HepG2 (cell line): ENCODE results near the gene MADCAM1. TPM values are rescaled to one million over a fixed set of nuclear protein-coding genes. Genes with fewer than 3 reads are reported as not detected.

Experiments
- AFF4 ChIP-seq: sonication (generic); formaldehyde crosslinking; IDR thresholded peaks from 2 replicates; pipeline ENCODE4 v1.4.0; 2020; ENCODE audit warnings: missing genetic modification reagents
- ARID2 ChIP-seq: sonication (generic); formaldehyde crosslinking; IDR thresholded peaks from 2 replicates; pipeline ENCODE4 v1.8.1; 2022; ENCODE audit warnings: mild to moderate bottlenecking, missing genetic modification reagents, borderline replicate concordance
- DNMT1 ChIP-seq: sonication (generic); formaldehyde crosslinking; IDR thresholded peaks from 2 replicates; pipeline ENCODE4 v1.5.1; 2020; ENCODE audit warnings: mild to moderate bottlenecking, missing genetic modification reagents
- ERF ChIP-seq: IDR thresholded peaks from 2 replicates; pipeline ENCODE4 v1.6.1; 2018; ENCODE audit warnings: missing biosample characterization, missing genetic modification reagents
- ETV5 ChIP-seq: IDR thresholded peaks from 2 replicates; pipeline ENCODE4 v1.6.1; 2018; ENCODE audit warnings: missing biosample characterization, missing genetic modification reagents, inconsistent platforms, borderline replicate concordance
- KDM1A ChIP-seq: IDR thresholded peaks from 2 replicates; pipeline ENCODE4 v1.6.1; 2016; ENCODE audit warnings: missing compliant biosample characterization
- MBD4 ChIP-seq: IDR thresholded peaks from 2 replicates; pipeline ENCODE4 v1.6.1; 2012; ENCODE audit warnings: low read length, inconsistent platforms, borderline replicate concordance
- NR1H2 ChIP-seq: sonication (generic); formaldehyde crosslinking; IDR thresholded peaks from 2 replicates; pipeline ENCODE4 v1.8.1; 2022; ENCODE audit warnings: low read depth, missing genetic modification reagents, borderline replicate concordance
- PATZ1 ChIP-seq: sonication (generic); formaldehyde crosslinking; IDR thresholded peaks from 2 replicates; pipeline ENCODE4 v1.4.0; 2020; ENCODE audit warnings: missing genetic modification reagents
- PHF20 ChIP-seq: sonication (generic); formaldehyde crosslinking; IDR thresholded peaks from 2 replicates; pipeline ENCODE4 v1.5.0; 2020; ENCODE audit warnings: mild to moderate bottlenecking, missing genetic modification reagents
- REL ChIP-seq: sonication (generic); formaldehyde crosslinking; conservative IDR thresholded peaks from 2 replicates; pipeline ENCODE4 v1.8.0; 2022; ENCODE audit warnings: mild to moderate bottlenecking, missing genetic modification reagents, moderate library complexity
- TFDP2 ChIP-seq: sonication (generic); formaldehyde crosslinking; IDR thresholded peaks from 2 replicates; pipeline ENCODE4 v1.4.0; 2020; ENCODE audit warnings: missing genetic modification reagents
- THAP8 ChIP-seq: sonication (generic); formaldehyde crosslinking; IDR thresholded peaks from 2 replicates; pipeline ENCODE4 v1.5.1; 2020; ENCODE audit warnings: missing genetic modification reagents, mild to moderate bottlenecking, borderline replicate concordance
- ZMYM4 ChIP-seq: sonication (generic); formaldehyde crosslinking; IDR thresholded peaks from 2 replicates; pipeline ENCODE4 v1.8.1; 2023; ENCODE audit warnings: mild to moderate bottlenecking, missing genetic modification reagents
- ZNF574 ChIP-seq: sonication (generic); formaldehyde crosslinking; IDR thresholded peaks from 2 replicates; pipeline ENCODE4 v1.4.0; 2020; ENCODE audit warnings: missing genetic modification reagents
- ZNF709 ChIP-seq: sonication (generic); formaldehyde crosslinking; IDR thresholded peaks from 2 replicates; pipeline ENCODE4 v1.5.0; 2020; ENCODE audit warnings: mild to moderate bottlenecking, missing genetic modification reagents
- ZNF784 ChIP-seq: sonication (generic); formaldehyde crosslinking; IDR thresholded peaks from 2 replicates; pipeline ENCODE4 v1.5.1; 2020; ENCODE audit warnings: missing genetic modification reagents, mild to moderate bottlenecking, borderline replicate concordance
- polyA plus RNA-seq, 8 experiments: library from polyadenylated mRNA; depleted of rRNA in 3 of 8; stranded (reverse) in 7 of 8; unstranded in 1 of 8; fragments of >200 nt; fragmentation: Illumina TruSeq in 4 of 8; extraction: Trizol in 4 of 8; gene quantifications; 2 replicates each; pipeline versions ENCODE4 v1.2.1 to v1.2.3, GENCODE V29; 2011 to 2016; ENCODE audit warnings: low read depth in 4 of 8, missing spikeins in 1 of 8, mixed read lengths in 1 of 8; ENCODE audit not compliant: insufficient read depth in 1 of 8
- total RNA-seq, 5 experiments: library from RNA; depleted of rRNA; stranded (reverse); fragments of >200 nt; fragmentation: Illumina TruSeq; extraction: Trizol; gene quantifications; 2 replicates each; pipeline ENCODE4 v1.2.3, GENCODE V29; 2016; ENCODE audit warnings: low read depth in 1 of 5

Gene MADCAM1
- total and polyA plus RNA-seq, 2 of the 13 experiments (the other 11 are each of a cell fraction or from before 2014, with no cell fraction given) = 0.29 to 0.33 TPM

- TF ChIP-seq KDM1A (CRISPR knock-in tag) (no peak), DNMT1 (CRISPR knock-in tag) (no peak), THAP8 (CRISPR knock-in tag) (no peak), ARID2 (no peak), ZMYM4 (no peak), ZNF709 (CRISPR knock-in tag) (no peak), ERF (CRISPR knock-in tag) (peak; percentile 51; the same call in 1 of the 2 replicates), ZNF784 (CRISPR knock-in tag) (no peak), PATZ1 (CRISPR knock-in tag) (peak; percentile 73), TFDP2 (CRISPR knock-in tag) (no peak), REL (CRISPR knock-in tag) (no peak), AFF4 (CRISPR knock-in tag) (no peak), NR1H2 (no peak), ZNF574 (CRISPR knock-in tag) (no peak), MBD4 (no peak), ETV5 (peak; percentile 83), PHF20 (no peak)
Measured at GRCh38 chr19:494171-495080, 1.9 kb upstream of the MADCAM1 start (continued).
